Activated T-helper 1 cell treated with Interleukin-2 at 50 U/mL for 16 hours (primary cell): ENCODE results near the gene NXN.
"Not testable (repeated sequence)": the region's sequence is repeated elsewhere in the genome, so short reads cannot be mapped to it uniquely, and the experiment has no call there.

Experiments
- DNase-seq: peaks from one replicate; pipeline ENCODE4 v3.0.0-alpha.2; 2020; ENCODE audit warnings: low read depth

NXN gene

GRCh38 chr17:862582-862981 lies 117.0 kb downstream of the NXN start:
- DNase-seq: no peak

- no peak for DNase-seq
Measured at GRCh38 chr17:861364-861763, 118.2 kb downstream of the NXN start.

- no peak for DNase-seq
Measured at GRCh38 chr17:860805-861204, 118.8 kb downstream of the NXN start.

- DNase-seq: no peak
Measured at GRCh38 chr17:859824-860195, 119.8 kb downstream of the NXN start.

GRCh38 chr17:859061-859823 lies 120.3 kb downstream of the NXN start:
- DNase-seq: no peak

- DNase-seq: no peak
Measured at GRCh38 chr17:856149-856548, 123.4 kb downstream of the NXN start.

- no peak for DNase-seq
Measured at GRCh38 chr17:855569-855968, 124.0 kb downstream of the NXN start.

- not testable (repeated sequence) for DNase-seq
Measured at GRCh38 chr17:852850-853249, 126.7 kb downstream of the NXN start.

- DNase-seq: no peak
Measured at GRCh38 chr17:852349-852748, 127.2 kb downstream of the NXN start.

- DNase-seq: no peak
Measured at GRCh38 chr17:851924-852323, 127.7 kb downstream of the NXN start.

- no peak for DNase-seq
Measured at GRCh38 chr17:850851-851763, 128.5 kb downstream of the NXN start.

GRCh38 chr17:850086-850850 lies 129.3 kb downstream of the NXN start:
- DNase-seq: no peak

- DNase-seq: no peak
Measured at GRCh38 chr17:848402-848801, 131.2 kb downstream of the NXN start.

- DNase-seq: no peak
Measured at GRCh38 chr17:846901-847843, 132.4 kb downstream of the NXN start.

GRCh38 chr17:841313-841712 lies 138.3 kb downstream of the NXN start:
- DNase-seq: no peak

GRCh38 chr17:838486-838885 lies 141.1 kb downstream of the NXN start:
- no peak for DNase-seq

GRCh38 chr17:836151-836550 lies 143.4 kb downstream of the NXN start:
- no peak for DNase-seq

GRCh38 chr17:835721-836120 lies 143.9 kb downstream of the NXN start:
- DNase-seq: not testable (repeated sequence)

- no peak for DNase-seq
Measured at GRCh38 chr17:835263-835662, 144.3 kb downstream of the NXN start.

GRCh38 chr17:834136-834535 lies 145.4 kb downstream of the NXN start:
- DNase-seq: no peak

- DNase-seq: no peak
Measured at GRCh38 chr17:830950-831349, 148.6 kb downstream of the NXN start.
